ENCODE results near the gene CALHM5.

- TF ChIP-seq USF2 (IDR thresholded peaks at IDR 0.05; ENCODE audit: borderline replicate concordance, low read depth, low read length) (no peak), CTCF (IDR thresholded peaks at IDR 0.05 in 2 of 3, conservative IDR thresholded peaks at IDR 0.05 in 1 of 3; ENCODE audit: control insufficient read depth in 2 of 3, extremely low read depth in 1 of 3, insufficient read depth in 1 of 3, low read depth in 3 of 3, low read length in 3 of 3) (no peak), FOXM1 (IDR thresholded peaks at IDR 0.05; ENCODE audit: low read depth, low read length) (no peak), SMC3 (IDR thresholded peaks at IDR 0.05; ENCODE audit: borderline replicate concordance, low read length) (no peak), EP300 (IDR thresholded peaks at IDR 0.05; ENCODE audit: borderline replicate concordance in 1 of 2, control insufficient read depth in 1 of 2, low read depth in 2 of 2, low read length in 2 of 2) (no peak), ZNF274 (IDR thresholded peaks at IDR 0.05; ENCODE audit: insufficient read depth, insufficient read length) (no peak), MXI1 (IDR thresholded peaks at IDR 0.05; ENCODE audit: low read depth, low read length) (no peak), SUPT20H (IDR thresholded peaks at IDR 0.05; ENCODE audit: borderline replicate concordance, control insufficient read depth, low read depth, low read length) (no peak)
Measured at GRCh38 chr6:116553451-116553850, 42.0 kb downstream of the CALHM5 start, which contains the start of gene CALHM4.
